Measurements from ENCODE around the gene AMTN.
"Not testable (repeated sequence)": the region's sequence is repeated elsewhere in the genome, so short reads cannot be mapped to it uniquely, and the experiment has no call there.

AMTN gene

GRCh38 chr4:70518716-70519115, 347 bp downstream of the AMTN start:
- TF ChIP-seq POLR2AphosphoS5 (IDR thresholded peaks at IDR 0.05; ENCODE audit: low read depth, low read length), result no peak
- no peak for TF ChIP-seq TAF1 (IDR thresholded peaks at IDR 0.05; ENCODE audit: borderline replicate concordance, low read depth, low read length)
- no peak for TF ChIP-seq POLR2A (IDR thresholded peaks at IDR 0.05; ENCODE audit: low read depth, low read length)
- FAIRE-seq, result no peak
- DNase-seq (ENCODE audit: insufficient read length), result no peak

GRCh38 chr4:70522626-70523025, 4.3 kb downstream of the AMTN start:
- no peak for FAIRE-seq

DNA sequence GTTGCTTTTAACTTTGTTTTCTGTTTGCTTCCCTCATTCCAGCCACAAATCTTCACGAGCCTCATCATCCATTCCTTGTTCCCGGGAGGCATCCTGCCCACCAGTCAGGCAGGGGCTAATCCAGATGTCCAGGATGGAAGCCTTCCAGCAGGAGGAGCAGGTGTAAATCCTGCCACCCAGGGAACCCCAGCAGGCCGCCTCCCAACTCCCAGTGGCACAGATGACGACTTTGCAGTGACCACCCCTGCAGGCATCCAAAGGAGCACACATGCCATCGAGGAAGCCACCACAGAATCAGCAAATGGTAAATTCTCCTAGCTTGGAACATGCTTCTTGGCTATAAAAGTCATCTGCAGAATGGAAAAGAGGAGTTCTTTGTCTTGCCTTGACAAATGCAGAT, 12.6 kb downstream of the AMTN start:
- FAIRE-seq, result no peak
- no peak for DNase-seq (ENCODE audit: insufficient read length)

More at GRCh38 chr4:70522626-70523025, 4.3 kb downstream of the AMTN start:
- DNase-seq (ENCODE audit: insufficient read length), result no peak
- TF ChIP-seq POLR2AphosphoS5 (IDR thresholded peaks at IDR 0.05; ENCODE audit: low read depth, low read length), result no peak
- no peak for TF ChIP-seq TAF1 (IDR thresholded peaks at IDR 0.05; ENCODE audit: borderline replicate concordance, low read depth, low read length)
- TF ChIP-seq POLR2A (IDR thresholded peaks at IDR 0.05; ENCODE audit: low read depth, low read length), result no peak

DNA sequence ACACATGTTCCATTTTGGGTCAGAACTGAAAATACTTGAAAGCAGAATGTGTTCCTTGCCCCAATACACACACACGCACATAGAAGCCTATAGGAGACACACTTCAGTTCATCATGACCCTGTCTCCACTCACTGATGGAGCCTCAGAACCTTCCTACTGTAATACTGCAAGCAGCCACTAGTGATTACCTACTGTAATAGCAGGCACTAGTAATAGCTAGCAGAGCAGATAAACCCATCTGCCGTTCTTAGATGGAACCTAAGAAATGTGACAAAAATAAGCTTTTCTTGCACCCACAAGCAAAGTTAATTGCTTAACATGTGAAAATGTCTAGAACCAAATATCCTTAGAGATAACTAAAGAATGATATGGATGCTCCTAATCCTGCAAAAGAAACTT, 13.6 kb downstream of the AMTN start:
- no peak for FAIRE-seq
- TF ChIP-seq TAF1 (IDR thresholded peaks at IDR 0.05; ENCODE audit: borderline replicate concordance, low read depth, low read length) (no peak), POLR2A (IDR thresholded peaks at IDR 0.05; ENCODE audit: low read depth, low read length) (no peak), POLR2AphosphoS5 (IDR thresholded peaks at IDR 0.05; ENCODE audit: low read depth, low read length) (no peak)
- DNase-seq (ENCODE audit: insufficient read length), result no peak

More for the DNA sequence above, 12.6 kb downstream of the AMTN start:
- no peak for TF ChIP-seq TAF1 (IDR thresholded peaks at IDR 0.05; ENCODE audit: borderline replicate concordance, low read depth, low read length)
- no peak for TF ChIP-seq POLR2A (IDR thresholded peaks at IDR 0.05; ENCODE audit: low read depth, low read length)
- no peak for TF ChIP-seq POLR2AphosphoS5 (IDR thresholded peaks at IDR 0.05; ENCODE audit: low read depth, low read length)

DNA sequence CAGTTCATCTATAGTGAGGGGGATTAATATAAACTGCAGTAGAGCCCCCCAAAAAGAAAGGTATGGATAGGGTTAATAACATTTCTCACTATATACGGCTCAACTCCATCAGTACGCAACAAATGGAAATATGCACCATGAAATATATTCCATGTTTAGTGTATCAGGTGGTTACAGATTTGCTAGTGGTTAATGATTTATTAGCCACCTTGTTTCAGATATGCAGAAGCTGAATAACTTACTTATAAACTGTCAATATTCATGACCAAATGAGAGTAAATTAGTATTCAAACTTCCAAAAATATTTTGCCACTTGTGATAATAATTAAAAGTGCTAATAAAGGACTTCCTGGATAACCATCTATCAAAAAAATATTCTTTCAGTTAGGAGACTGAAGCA, 14.8 kb downstream of the AMTN start:
- DNase-seq (ENCODE audit: insufficient read length) (no peak), FAIRE-seq (no peak)
- TF ChIP-seq POLR2AphosphoS5 (IDR thresholded peaks at IDR 0.05; ENCODE audit: low read depth, low read length) (no peak), TAF1 (IDR thresholded peaks at IDR 0.05; ENCODE audit: borderline replicate concordance, low read depth, low read length) (no peak), POLR2A (IDR thresholded peaks at IDR 0.05; ENCODE audit: low read depth, low read length) (no peak)

DNA sequence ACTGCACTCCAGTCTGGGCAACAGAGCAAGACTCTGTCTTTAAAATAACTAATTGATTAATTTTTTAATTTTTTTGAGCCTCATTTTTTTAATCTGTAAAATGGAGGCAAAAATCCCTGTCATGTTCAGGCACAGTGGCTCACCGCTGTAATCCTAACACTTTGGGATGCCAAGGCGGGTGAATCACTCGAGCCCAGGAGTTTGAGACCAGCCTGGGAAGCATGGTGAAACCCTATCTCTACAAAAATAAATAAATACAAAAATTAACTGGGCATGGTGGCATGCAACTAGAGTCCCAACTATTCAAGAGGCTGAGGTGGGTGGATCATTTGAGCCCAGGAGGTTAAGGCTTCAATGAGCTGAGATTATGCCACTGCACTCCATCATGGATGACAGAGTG, 15.4 kb downstream of the AMTN start:
- DNase-seq (ENCODE audit: insufficient read length) (no peak), FAIRE-seq (no peak)
- no peak for TF ChIP-seq TAF1 (IDR thresholded peaks at IDR 0.05; ENCODE audit: borderline replicate concordance, low read depth, low read length)
- no peak for TF ChIP-seq POLR2AphosphoS5 (IDR thresholded peaks at IDR 0.05; ENCODE audit: low read depth, low read length)
- TF ChIP-seq POLR2A (IDR thresholded peaks at IDR 0.05; ENCODE audit: low read depth, low read length), result no peak

GRCh38 chr4:70534886-70535285, 16.5 kb downstream of the AMTN start:
- not testable (repeated sequence) for DNase-seq (ENCODE audit: insufficient read length); FAIRE-seq

DNA sequence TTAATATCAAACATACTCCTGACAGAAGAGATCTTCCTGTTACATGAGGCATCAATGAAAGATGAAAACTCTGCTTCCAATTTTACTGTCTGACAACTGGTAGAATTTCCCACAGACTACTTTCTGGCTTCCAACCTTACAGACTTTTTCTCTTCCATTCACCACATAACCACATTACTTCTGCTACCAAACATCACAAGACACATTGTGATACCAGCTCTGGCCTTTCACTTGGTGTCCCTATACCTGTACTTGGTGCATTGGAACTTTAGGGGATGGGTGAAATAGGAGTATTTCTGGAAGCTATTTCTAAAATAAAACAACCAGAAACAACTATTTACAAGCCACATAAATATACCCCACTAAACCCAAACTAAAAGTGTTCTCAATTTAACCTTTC, 20.5 kb downstream of the AMTN start:
- DNase-seq (ENCODE audit: insufficient read length) (no peak), FAIRE-seq (no peak)
- TF ChIP-seq POLR2AphosphoS5 (IDR thresholded peaks at IDR 0.05; ENCODE audit: low read depth, low read length) (no peak), TAF1 (IDR thresholded peaks at IDR 0.05; ENCODE audit: borderline replicate concordance, low read depth, low read length) (no peak), POLR2A (IDR thresholded peaks at IDR 0.05; ENCODE audit: low read depth, low read length) (no peak)

DNA sequence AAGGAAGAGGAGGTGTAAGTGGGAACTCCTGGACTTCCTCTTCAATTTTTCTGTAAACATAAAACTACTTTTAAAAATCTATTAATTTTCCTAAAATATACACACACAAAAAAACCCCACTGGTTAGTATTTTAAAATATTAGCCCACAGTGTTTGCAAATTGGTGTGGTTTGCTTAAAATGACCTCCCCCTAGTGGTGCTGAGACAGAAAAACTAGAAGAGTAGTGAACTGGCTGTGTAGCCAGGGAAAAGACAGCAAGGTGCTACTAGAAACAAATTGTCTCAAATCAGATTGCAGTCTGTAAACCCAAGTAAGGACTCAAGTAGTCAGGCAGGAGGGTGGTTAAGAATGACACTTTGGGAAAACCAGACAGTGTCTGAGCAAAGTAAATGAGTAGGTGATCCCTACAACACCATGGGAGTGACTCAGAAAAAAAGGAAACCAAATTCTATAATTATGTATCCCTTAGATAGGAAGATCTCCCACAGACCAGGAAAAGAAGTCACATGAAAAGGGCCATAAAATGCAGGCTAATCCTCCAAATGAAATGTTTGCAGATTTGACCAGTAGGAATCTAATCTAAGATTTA, 26.0 kb downstream of the AMTN start:
- DNase-seq (ENCODE audit: insufficient read length), result no peak
- TF ChIP-seq POLR2A (IDR thresholded peaks at IDR 0.05; ENCODE audit: low read depth, low read length) (no peak), POLR2AphosphoS5 (IDR thresholded peaks at IDR 0.05; ENCODE audit: low read depth, low read length) (no peak), TAF1 (IDR thresholded peaks at IDR 0.05; ENCODE audit: borderline replicate concordance, low read depth, low read length) (no peak)
- peak; percentile 21 for FAIRE-seq

- FAIRE-seq (no peak), DNase-seq (ENCODE audit: insufficient read length) (no peak)
- no peak for TF ChIP-seq POLR2AphosphoS5 (IDR thresholded peaks at IDR 0.05; ENCODE audit: low read depth, low read length)
- no peak for TF ChIP-seq POLR2A (IDR thresholded peaks at IDR 0.05; ENCODE audit: low read depth, low read length)
- TF ChIP-seq TAF1 (IDR thresholded peaks at IDR 0.05; ENCODE audit: borderline replicate concordance, low read depth, low read length), result no peak
Measured at GRCh38 chr4:70556856-70557255, 38.5 kb downstream of the AMTN start.

GRCh38 chr4:70559211-70559830, 41.0 kb downstream of the AMTN start:
- TF ChIP-seq TAF1 (IDR thresholded peaks at IDR 0.05; ENCODE audit: borderline replicate concordance, low read depth, low read length), result no peak
- no peak for TF ChIP-seq POLR2AphosphoS5 (IDR thresholded peaks at IDR 0.05; ENCODE audit: low read depth, low read length)
- no peak for TF ChIP-seq POLR2A (IDR thresholded peaks at IDR 0.05; ENCODE audit: low read depth, low read length)
- FAIRE-seq (peak; percentile 91), DNase-seq (ENCODE audit: insufficient read length) (peak; percentile 20)

GRCh38 chr4:70559924-70560323, 41.6 kb downstream of the AMTN start:
- TF ChIP-seq POLR2AphosphoS5 (IDR thresholded peaks at IDR 0.05; ENCODE audit: low read depth, low read length), result no peak
- no peak for TF ChIP-seq POLR2A (IDR thresholded peaks at IDR 0.05; ENCODE audit: low read depth, low read length)
- no peak for TF ChIP-seq TAF1 (IDR thresholded peaks at IDR 0.05; ENCODE audit: borderline replicate concordance, low read depth, low read length)
- DNase-seq (ENCODE audit: insufficient read length) (no peak), FAIRE-seq (no peak)
